Heart left ventricle (tissue), 13 donors: ENCODE results near the gene ATG12.

Source experiments
- CTCF ChIP-seq, 12 donors: fragments of 200-600 bp; sonication (generic) in 4 of 12; IDR thresholded peaks; one replicate each; pipeline versions ENCODE4 v1.5.0 to v1.8.0; 2018 to 2022; ENCODE audit warnings: antibody characterized with exemption in 12 of 12, mild to moderate bottlenecking in 5 of 12
- POLR2A ChIP-seq, 2 donors: fragments of 450-650 bp; IDR thresholded peaks; one replicate each; pipeline ENCODE4 v1.6.1; 2017; ENCODE audit warnings: antibody characterized with exemption in 2 of 2, mild to moderate bottlenecking in 2 of 2, moderate library complexity in 2 of 2
- donor health status: ischemic (EF 13 %, LVEDD 7.1; RV severe dilation, severe dysfunction).
- donor health status: DM: no; HTN: yes; CAD: no.
- donor health status: DM: no; HTN: no; CAD: no.
- donor health status: ischemic (EF 25% LVEDD 6.9; RV normal size, moderate dysfunction).
- donor health status: ischemic (EF 25% LVEDD 5.7; RV mildly dilated, moderate dysfunction).
- donor health status: ischemic (EF 35%, LVEDD 5.7; RV mildly dilated, moderate dysfunction).
- donor health status: nonischemic (EF 11% LVEDD 7.7; RV severe dilation, severe dysfunction).
- donor health status: DM: yes; HTN: yes; CAD: no.
- donor health status: PGD.
- donor health status: ischemic (EF 29% LVEDD 5.4; RV normal size, mild dysfunction).
- donor health status: nonischemic (EF 23%, LVEDD 6.1; RV moderate dilation, normal function).

- no peak for TF ChIP-seq CTCF (IDR thresholded peaks at IDR 0.05)
- TF ChIP-seq POLR2A (IDR thresholded peaks at IDR 0.05) = no peak
Measured at GRCh38 chr5:115840873-115841272, 492 bp downstream of the ATG12 start.
